ENCODE data around the gene COQ10A.

The COQ10A gene

GRCh38 chr12:56230432-56231183 lies 36.1 kb upstream of the COQ10A start:
- no peaks in the 10 kb centered on the region for H3K9me3 ChIP-seq
- no peaks in the 10 kb centered on the region for H3K4me1 ChIP-seq
- DNase-seq, result no peak
- H3K4me3 ChIP-seq (ENCODE audit: low read depth, low read length), result no peak overlapping the region
- H3K27me3 ChIP-seq, result no peaks in the 10 kb centered on the region
- no peaks in the 10 kb centered on the region for H3K36me3 ChIP-seq
- TF ChIP-seq CTCF (IDR thresholded peaks at IDR 0.05; ENCODE audit: low read depth, low read length), result no peak

GRCh38 chr12:56231184-56231582 lies 35.6 kb upstream of the COQ10A start:
- Histone ChIP-seq H3K27me3 (no peaks in the 10 kb centered on the region), H3K4me1 (no peaks in the 10 kb centered on the region), H3K36me3 (no peaks in the 10 kb centered on the region), H3K9me3 (no peaks in the 10 kb centered on the region), H3K4me3 (ENCODE audit: low read depth, low read length) (no peak overlapping the region)
- no peak for TF ChIP-seq CTCF (IDR thresholded peaks at IDR 0.05; ENCODE audit: low read depth, low read length)
- DNase-seq, result no peak

- H3K27me3 ChIP-seq, result no peaks in the 10 kb centered on the region
- no peaks in the 10 kb centered on the region for H3K9me3 ChIP-seq
- DNase-seq, result no peak
- H3K4me1 ChIP-seq, result no peaks in the 10 kb centered on the region
- no peak for TF ChIP-seq CTCF (IDR thresholded peaks at IDR 0.05; ENCODE audit: low read depth, low read length)
- H3K36me3 ChIP-seq, result no peaks in the 10 kb centered on the region; the same call in 1 of the 2 replicates
- H3K4me3 ChIP-seq (ENCODE audit: low read depth, low read length), result no peak overlapping the region
Measured at GRCh38 chr12:56234746-56235436, 31.9 kb upstream of the COQ10A start.

- no peak for DNase-seq
- no peaks in the 10 kb centered on the region for H3K27me3 ChIP-seq
- no peaks in the 10 kb centered on the region for H3K4me1 ChIP-seq
- H3K4me3 ChIP-seq (ENCODE audit: low read depth, low read length), result no peak overlapping the region
- no peak for TF ChIP-seq CTCF (IDR thresholded peaks at IDR 0.05; ENCODE audit: low read depth, low read length)
- H3K9me3 ChIP-seq, result no peaks in the 10 kb centered on the region
- no peaks in the 10 kb centered on the region; the same call in 1 of the 2 replicates for H3K36me3 ChIP-seq
Measured at GRCh38 chr12:56236091-56236490, 30.7 kb upstream of the COQ10A start.

- Histone ChIP-seq H3K36me3 (peaks cover 7% of the 10 kb centered on the region; the same call in 1 of the 2 replicates), H3K9me3 (no peaks in the 10 kb centered on the region), H3K27me3 (no peaks in the 10 kb centered on the region), H3K4me3 (ENCODE audit: low read depth, low read length) (no peak overlapping the region), H3K4me1 (no peaks in the 10 kb centered on the region)
- DNase-seq, result no peak
- no peak for TF ChIP-seq CTCF (IDR thresholded peaks at IDR 0.05; ENCODE audit: low read depth, low read length)
Measured at GRCh38 chr12:56236985-56237384, 29.8 kb upstream of the COQ10A start.

GRCh38 chr12:56237552-56237951 lies 29.2 kb upstream of the COQ10A start:
- no peak for DNase-seq
- Histone ChIP-seq H3K27me3 (no peaks in the 10 kb centered on the region), H3K36me3 (peaks cover 11% of the 10 kb centered on the region; the same call in 1 of the 2 replicates), H3K9me3 (no peaks in the 10 kb centered on the region), H3K4me3 (ENCODE audit: low read depth, low read length) (no peak overlapping the region), H3K4me1 (no peaks in the 10 kb centered on the region)
- TF ChIP-seq CTCF (IDR thresholded peaks at IDR 0.05; ENCODE audit: low read depth, low read length), result no peak
